GM23248 (cell line): Measurements from ENCODE around the gene FECH. TPM values are rescaled to one million over a fixed set of nuclear protein-coding genes. Genes with fewer than 3 reads are reported as not detected.
"Not testable (repeated sequence)": the region's sequence is repeated elsewhere in the genome, so short reads cannot be mapped to it uniquely, and the experiment has no call there.

ENCODE experiments used
- DNase-seq: peaks from one replicate; pipeline ENCODE4 v3.0.0-alpha.2; 2015
- H2AFZ ChIP-seq: fragments of 200-600 bp; sonication (generic); 2 replicates; pipeline ENCODE4 v1.6.1; 2016; ENCODE audit warnings: antibody characterized with exemption
- H3F3A ChIP-seq: fragments of 200-600 bp; sonication (generic); 2 replicates; pipeline ENCODE4 v1.6.1; 2016; ENCODE audit warnings: mild to moderate bottlenecking, antibody characterized with exemption, mixed run types; ENCODE audit not compliant: insufficient read depth
- H3K27ac ChIP-seq: fragments of 200-600 bp; sonication (generic); 2 replicates; pipeline ENCODE4 v1.5.1; 2016; ENCODE audit warnings: mild to moderate bottlenecking
- H3K27me3 ChIP-seq: fragments of 200-600 bp; sonication (generic); replicated peaks from 2 replicates; pipeline ENCODE4 v1.6.1; 2016; ENCODE audit warnings: mild to moderate bottlenecking; ENCODE audit not compliant: insufficient read depth
- H3K36me3 ChIP-seq: fragments of 200-600 bp; sonication (generic); 2 replicates; pipeline ENCODE4 v1.6.1; 2016; ENCODE audit warnings: low read depth, mild to moderate bottlenecking
- H3K4me1 ChIP-seq: fragments of 200-600 bp; sonication (generic); 2 replicates; pipeline ENCODE4 v1.6.1; 2016; ENCODE audit warnings: mild to moderate bottlenecking; ENCODE audit not compliant: insufficient read depth
- H3K4me2 ChIP-seq: fragments of 200-600 bp; sonication (generic); one replicate; pipeline ENCODE4 v1.6.1; 2016; ENCODE audit warnings: mild to moderate bottlenecking; ENCODE audit not compliant: unreplicated experiment
- H3K4me3 ChIP-seq: fragments of 200-600 bp; sonication (generic); 2 replicates; pipeline ENCODE4 v1.5.1; 2016; ENCODE audit warnings: mild to moderate bottlenecking
- H3K79me2 ChIP-seq: fragments of 200-600 bp; sonication (generic); 2 replicates; pipeline ENCODE4 v1.6.1; 2016; ENCODE audit warnings: mild to moderate bottlenecking; ENCODE audit not compliant: insufficient read depth
- H3K9ac ChIP-seq: fragments of 200-600 bp; sonication (generic); 2 replicates; pipeline ENCODE4 v1.6.1; 2016; ENCODE audit warnings: mild to moderate bottlenecking
- H3K9me2 ChIP-seq: fragments of 200-600 bp; sonication (generic); 2 replicates; pipeline ENCODE4 v1.6.1; 2016; ENCODE audit warnings: mixed run types, mild to moderate bottlenecking, moderate library complexity; ENCODE audit not compliant: insufficient read depth
- H3K9me3 ChIP-seq: fragments of 200-600 bp; sonication (generic); one replicate; pipeline ENCODE4 v1.6.1; 2017; ENCODE audit warnings: low read depth
- H4K20me1 ChIP-seq: fragments of 200-600 bp; sonication (generic); 2 replicates; pipeline ENCODE4 v1.6.0; 2016; ENCODE audit not compliant: insufficient read depth
- EZH2 ChIP-seq: fragments of 200-600 bp; sonication (generic); IDR thresholded peaks from 2 replicates; pipeline ENCODE4 v1.6.1; 2018; ENCODE audit warnings: antibody characterized with exemption, mild to moderate bottlenecking; ENCODE audit not compliant: insufficient read depth, poor library complexity, severe bottlenecking
- EZH2phosphoT487 ChIP-seq: fragments of 200-600 bp; sonication (generic); IDR thresholded peaks from 2 replicates; pipeline ENCODE4 v1.6.1; 2018; ENCODE audit warnings: antibody characterized with exemption, moderate library complexity, mild to moderate bottlenecking, low read depth; ENCODE audit not compliant: insufficient read depth
- WGBS, 2 experiments: methylation state at CpG; one replicate each; pipeline ENCODE4 v1.1.6; 2015 to 2017; ENCODE audit warnings: low lambda C conversion rate in 2 of 2, low coverage in 1 of 2; ENCODE audit errors: missing lambda C conversion rate in 2 of 2; 5-methylcytosine and 5-hydroxymethylcytosine counted together
- in situ Hi-C: fragments of 300-500 bp; cut with MboI; formaldehyde crosslinking; loops from 2 replicates; pipeline ENCODE4 v1.15.0; 2020
- polyA plus RNA-seq: library from polyadenylated mRNA; unstranded; fragments of >200 nt; fragmentation: Nextera tagmentation; extraction: Ambion mirVana; gene quantifications from 2 replicates; pipeline ENCODE4 v1.2.1, GENCODE V29; 2016
- total RNA-seq: library from RNA; depleted of rRNA; stranded (reverse); fragments of >200 nt; shearing (Covaris generic); gene quantifications from 2 replicates; pipeline ENCODE4 v1.2.3, GENCODE V29; 2014

Gene FECH
- total and polyA plus RNA-seq, 2 experiments from 2014 or later, result 25.4 to 33.4 TPM

DNA sequence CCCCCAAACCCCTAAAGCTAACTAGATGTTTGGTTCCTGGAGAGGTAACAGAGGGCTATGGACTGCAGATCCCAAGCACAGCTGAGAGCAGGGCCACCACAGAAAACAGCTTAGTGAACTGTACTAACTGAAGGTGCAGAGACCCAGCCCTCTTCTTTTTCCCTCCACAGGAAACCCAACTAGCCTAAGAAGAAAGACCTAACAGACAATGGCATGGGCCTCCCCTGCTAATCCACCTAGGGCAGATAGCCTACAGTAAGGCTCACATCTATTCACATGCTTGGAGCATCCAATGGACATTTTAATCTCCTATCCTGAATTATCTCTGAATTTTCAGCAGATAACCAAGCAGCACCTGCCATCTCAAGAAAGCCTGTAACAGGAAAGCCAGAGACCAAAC is 8.8 kb upstream of the FECH start:
- peaks cover 17% of the 10 kb centered on the region for H3F3A ChIP-seq
- no peak for TF ChIP-seq EZH2
- no peak for TF ChIP-seq EZH2phosphoT487
- H3K9ac ChIP-seq, result no peak overlapping the region
- no peak overlapping the region for H3K4me3 ChIP-seq
- no peak overlapping the region for H3K4me2 ChIP-seq
- H3K36me3 ChIP-seq, result peaks cover 17% of the 10 kb centered on the region
- no peak overlapping the region for H2AFZ ChIP-seq
- no peak overlapping the region for H3K27ac ChIP-seq
- H3K27me3 ChIP-seq, result no peaks in the 10 kb centered on the region
- H4K20me1 ChIP-seq, result no peaks in the 10 kb centered on the region
- no peaks in the 10 kb centered on the region for H3K9me3 ChIP-seq
- in situ Hi-C loops, result no loop called here
- DNase-seq, result no peak
- H3K79me2 ChIP-seq, result no peaks in the 10 kb centered on the region
- H3K9me2 ChIP-seq, result no peaks in the 10 kb centered on the region
- no peaks in the 10 kb centered on the region for H3K4me1 ChIP-seq

DNA sequence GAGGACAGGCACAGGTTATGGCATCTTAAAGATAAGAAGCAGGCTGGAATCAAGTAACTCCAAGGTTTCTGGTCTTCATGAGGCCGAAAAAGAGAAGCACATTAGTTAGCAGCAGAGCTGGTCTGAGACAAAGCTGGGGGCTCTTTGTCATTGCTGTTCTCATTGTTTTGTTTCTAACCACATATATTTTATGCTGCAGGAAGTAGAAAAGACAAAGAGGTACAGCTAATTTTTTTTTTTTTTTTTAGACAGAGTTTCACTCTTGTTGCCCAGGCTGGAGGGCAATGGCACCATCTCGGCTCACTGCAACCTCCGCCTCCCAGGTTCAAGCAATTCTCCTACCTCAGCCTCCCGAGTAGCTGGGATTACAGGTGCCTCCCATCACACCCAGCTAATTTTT is 6.2 kb upstream of the FECH start:
- H3K9me2 ChIP-seq, H3K36me3 ChIP-seq, H3K4me1 ChIP-seq, DNase-seq, H3K4me2 ChIP-seq, H3K27ac ChIP-seq, H3K27me3 ChIP-seq, H3K79me2 ChIP-seq, in situ Hi-C loops, H3K9me3 ChIP-seq, H4K20me1 ChIP-seq, H2AFZ ChIP-seq, H3K9ac ChIP-seq, H3K4me3 ChIP-seq: not testable (repeated sequence)
- H3F3A ChIP-seq, result peaks cover 14% of the 10 kb centered on the region
- 96% methylated on average over 4 of the region's 4 CpGs for WGBS, 2 experiments

DNA sequence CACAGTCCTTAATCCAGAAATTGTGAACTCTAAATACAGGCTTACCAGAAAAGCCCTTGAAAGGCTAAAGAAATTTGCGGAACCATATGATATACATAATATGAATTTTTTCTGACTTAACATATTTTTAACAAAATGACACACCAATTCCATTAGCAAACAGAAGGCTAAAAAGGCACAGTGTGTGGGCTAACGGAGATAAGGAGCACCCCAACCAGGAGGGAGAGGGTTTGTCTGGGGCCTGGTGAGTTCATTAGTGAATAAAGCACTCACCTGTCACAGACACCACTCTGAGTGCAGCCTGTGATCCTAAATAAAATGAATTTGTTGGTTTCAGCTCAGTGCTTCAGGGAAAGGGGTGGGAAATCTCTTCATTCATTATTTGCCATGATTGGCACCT is 2.7 kb upstream of the FECH start:
- H3K4me2 ChIP-seq, result no peak overlapping the region
- H4K20me1 ChIP-seq, result no peaks in the 10 kb centered on the region
- H2AFZ ChIP-seq, result no peak overlapping the region
- H3K27me3 ChIP-seq, result no peaks in the 10 kb centered on the region
- peaks cover 24% of the 10 kb centered on the region for H3F3A ChIP-seq
- no peak overlapping the region for H3K9ac ChIP-seq
- H3K36me3 ChIP-seq, result no peaks in the 10 kb centered on the region
- peaks cover 8% of the 10 kb centered on the region for H3K4me1 ChIP-seq
- no peak for DNase-seq
- in situ Hi-C loops, result no loop called here
- H3K79me2 ChIP-seq, result no peaks in the 10 kb centered on the region; the same call in 1 of the 2 replicates
- no peak overlapping the region for H3K27ac ChIP-seq
- H3K9me3 ChIP-seq, result no peaks in the 10 kb centered on the region
- H3K9me2 ChIP-seq, result no peaks in the 10 kb centered on the region
- no peak overlapping the region for H3K4me3 ChIP-seq
- 90 to 98% methylated on average over 2 of the region's 2 CpGs for WGBS, 2 experiments
- no peak for TF ChIP-seq EZH2phosphoT487
- TF ChIP-seq EZH2, result no peak

DNA sequence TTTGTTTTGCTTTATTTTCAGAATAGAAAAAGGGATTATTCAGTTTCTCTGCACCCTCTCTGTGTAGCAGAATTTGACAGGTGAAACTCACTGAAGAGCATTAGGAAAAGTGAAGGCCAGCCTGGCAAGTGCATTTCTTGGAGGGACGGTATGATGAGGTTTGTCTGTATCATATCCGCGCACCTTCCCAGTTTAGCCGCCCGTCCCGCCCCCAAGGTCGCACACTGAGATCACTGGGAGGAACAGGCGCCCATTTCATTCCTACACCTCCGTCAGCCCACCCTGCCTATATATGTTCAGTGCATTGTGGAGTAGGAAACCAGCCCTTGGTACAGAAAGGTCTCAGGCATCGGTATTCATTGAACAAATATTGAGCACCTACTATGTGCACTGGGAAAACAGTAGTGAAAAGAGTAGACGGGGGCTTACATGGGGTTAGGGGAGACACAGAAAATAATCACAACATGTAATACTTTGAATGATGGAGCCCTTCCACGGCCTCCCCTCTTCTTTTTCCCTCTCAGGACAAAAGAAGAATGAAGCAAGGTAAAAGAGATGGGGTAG is 678 bp upstream of the FECH start:
- Histone ChIP-seq H4K20me1 (no peaks in the 10 kb centered on the region), H3K36me3 (no peaks in the 10 kb centered on the region), H3K9me3 (no peaks in the 10 kb centered on the region), H3F3A (peaks cover 24% of the 10 kb centered on the region), H3K4me2 (peak overlapping the region; percentile 77), H2AFZ (peak overlapping the region; percentile 89), H3K9me2 (no peaks in the 10 kb centered on the region), H3K27ac (peak overlapping the region; percentile 68), H3K79me2 (no peaks in the 10 kb centered on the region; the same call in 1 of the 2 replicates), H3K4me3 (peak overlapping the region; percentile 80), H3K27me3 (no peaks in the 10 kb centered on the region), H3K9ac (peak overlapping the region; percentile 84), H3K4me1 (peaks cover 8% of the 10 kb centered on the region)
- no peak for DNase-seq
- in situ Hi-C loops, result no loop called here
- TF ChIP-seq EZH2phosphoT487, result no peak
- TF ChIP-seq EZH2, result no peak
- 78 to 84% methylated on average over 12 of the region's 12 CpGs for WGBS, 2 experiments

DNA sequence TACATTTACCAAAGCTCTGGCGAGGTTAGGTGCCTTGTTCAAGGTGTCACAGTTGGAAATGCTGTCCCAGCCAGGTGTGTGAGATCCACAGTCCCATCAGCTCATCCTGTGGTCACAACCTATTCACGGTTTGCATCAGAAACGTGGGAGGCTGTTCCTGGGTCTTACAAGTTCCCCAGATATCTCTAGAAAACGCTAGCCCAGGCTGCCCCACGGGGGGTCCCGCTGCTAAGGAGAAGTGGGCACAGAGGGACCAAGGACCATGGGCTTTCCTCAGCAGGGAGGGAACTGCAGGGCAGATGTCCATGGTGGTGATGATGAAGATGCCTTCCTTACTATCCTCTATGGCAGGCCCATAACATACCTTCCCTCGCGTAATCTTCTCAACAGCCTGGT is 649 bp downstream of the FECH start:
- no peaks in the 10 kb centered on the region; the same call in 1 of the 2 replicates for H3K79me2 ChIP-seq
- no peak for DNase-seq
- peak overlapping the region; percentile 68 for H3K27ac ChIP-seq
- no peak for TF ChIP-seq EZH2phosphoT487
- no peak for TF ChIP-seq EZH2
- H3K4me2 ChIP-seq, result peak overlapping the region; percentile 77
- H4K20me1 ChIP-seq, result no peaks in the 10 kb centered on the region
- no peaks in the 10 kb centered on the region for H3K9me3 ChIP-seq
- no peaks in the 10 kb centered on the region for H3K9me2 ChIP-seq
- H3K4me1 ChIP-seq, result peaks cover 8% of the 10 kb centered on the region
- peak overlapping the region; percentile 89 for H2AFZ ChIP-seq
- H3K27me3 ChIP-seq, result no peaks in the 10 kb centered on the region
- 15 to 25% methylated on average over 8 of the region's 8 CpGs for WGBS, 2 experiments
- H3K36me3 ChIP-seq, result no peaks in the 10 kb centered on the region
- in situ Hi-C loops, result no loop called here
- H3F3A ChIP-seq, result peaks cover 24% of the 10 kb centered on the region
- H3K9ac ChIP-seq, result peak overlapping the region; percentile 84
- peak overlapping the region; percentile 80 for H3K4me3 ChIP-seq
